ENCODE results near the gene RETREG2.
"Not testable (repeated sequence)": the region's sequence is repeated elsewhere in the genome, so short reads cannot be mapped to it uniquely, and the experiment has no call there.

The RETREG2 gene

GRCh38 chr2:219176818-219177551 is 1.1 kb upstream of the RETREG2 start, which contains the start of gene CNPPD1:
Gene CNPPD1, minus strand, starts transcription at chr2:219176925. Its CDS starts 97 bp downstream, at chr2:219176828.
- Mint-ChIP-seq H3K4me1 (peaks cover 60% of the 10 kb centered on the region), H3K27me3 (no peaks in the 10 kb centered on the region), H3K9me3 (no peaks in the 10 kb centered on the region), H3K27ac (peak within 1 kb of the TSS; percentile 98), H3K36me3 (peaks cover 10% of the 10 kb centered on the region), H3K4me3 (peak within 1 kb of the TSS; percentile 99)

- H3K36me3 Mint-ChIP-seq, result peaks cover 10% of the 10 kb centered on the region
- H3K4me3 Mint-ChIP-seq, result peak overlapping the region; percentile 92
- peak overlapping the region; percentile 95 for H3K27ac Mint-ChIP-seq
- H3K4me1 Mint-ChIP-seq, result peaks cover 72% of the 10 kb centered on the region
- no peaks in the 10 kb centered on the region for H3K27me3 Mint-ChIP-seq
- no peaks in the 10 kb centered on the region for H3K9me3 Mint-ChIP-seq
Measured at GRCh38 chr2:219178377-219179175, 501 bp downstream of the RETREG2 start.

- peak overlapping the region; percentile 95 for H3K27ac Mint-ChIP-seq
- H3K9me3 Mint-ChIP-seq, result no peaks in the 10 kb centered on the region
- H3K36me3 Mint-ChIP-seq, result peaks cover 4% of the 10 kb centered on the region
- H3K4me1 Mint-ChIP-seq, result peaks cover 61% of the 10 kb centered on the region
- H3K4me3 Mint-ChIP-seq, result peak overlapping the region; percentile 92
- H3K27me3 Mint-ChIP-seq, result no peaks in the 10 kb centered on the region
Measured at GRCh38 chr2:219179601-219180465, 1.8 kb downstream of the RETREG2 start.

- H3K4me3 Mint-ChIP-seq, result peak overlapping the region; percentile 23
- no peaks in the 10 kb centered on the region for H3K27me3 Mint-ChIP-seq
- peak overlapping the region; percentile 56 for H3K27ac Mint-ChIP-seq
- H3K4me1 Mint-ChIP-seq, result peaks cover 49% of the 10 kb centered on the region
- H3K9me3 Mint-ChIP-seq, result no peaks in the 10 kb centered on the region
- H3K36me3 Mint-ChIP-seq, result peaks cover 4% of the 10 kb centered on the region
Measured at GRCh38 chr2:219180961-219181360, 2.9 kb downstream of the RETREG2 start.

- peak overlapping the region; percentile 66 for H3K27ac Mint-ChIP-seq
- peaks cover 4% of the 10 kb centered on the region for H3K36me3 Mint-ChIP-seq
- H3K9me3 Mint-ChIP-seq, result no peaks in the 10 kb centered on the region
- peaks cover 48% of the 10 kb centered on the region for H3K4me1 Mint-ChIP-seq
- H3K4me3 Mint-ChIP-seq, result no peak overlapping the region
- no peaks in the 10 kb centered on the region for H3K27me3 Mint-ChIP-seq
Measured at GRCh38 chr2:219181531-219181930, 3.5 kb downstream of the RETREG2 start.

- Mint-ChIP-seq H3K27me3 (no peaks in the 10 kb centered on the region), H3K27ac (no peak overlapping the region), H3K9me3 (no peaks in the 10 kb centered on the region), H3K4me3 (no peak overlapping the region), H3K36me3 (peaks cover 4% of the 10 kb centered on the region), H3K4me1 (peaks cover 53% of the 10 kb centered on the region)
Measured at GRCh38 chr2:219182331-219183150, 4.5 kb downstream of the RETREG2 start.

GRCh38 chr2:219183151-219183772 is 5.2 kb downstream of the RETREG2 start:
- Mint-ChIP-seq H3K27ac (no peak overlapping the region), H3K4me1 (peaks cover 51% of the 10 kb centered on the region), H3K4me3 (no peak overlapping the region), H3K27me3 (no peaks in the 10 kb centered on the region), H3K9me3 (no peaks in the 10 kb centered on the region), H3K36me3 (peaks cover 4% of the 10 kb centered on the region)

- H3K4me3 Mint-ChIP-seq, result no peak overlapping the region
- H3K27ac Mint-ChIP-seq, result no peak overlapping the region
- H3K9me3 Mint-ChIP-seq, result no peaks in the 10 kb centered on the region
- no peaks in the 10 kb centered on the region for H3K27me3 Mint-ChIP-seq
- H3K4me1 Mint-ChIP-seq, result peaks cover 45% of the 10 kb centered on the region
- H3K36me3 Mint-ChIP-seq, result peaks cover 4% of the 10 kb centered on the region
Measured at GRCh38 chr2:219184121-219184520, 6.0 kb downstream of the RETREG2 start.

- peaks cover under 1% of the 10 kb centered on the region for H3K36me3 Mint-ChIP-seq
- H3K27me3 Mint-ChIP-seq, result no peaks in the 10 kb centered on the region
- peaks cover 19% of the 10 kb centered on the region for H3K4me1 Mint-ChIP-seq
- no peak overlapping the region for H3K4me3 Mint-ChIP-seq
- peak overlapping the region; percentile 74 for H3K27ac Mint-ChIP-seq
- H3K9me3 Mint-ChIP-seq, result no peaks in the 10 kb centered on the region
Measured at GRCh38 chr2:219186754-219187456, 8.8 kb downstream of the RETREG2 start.

- peaks cover 11% of the 10 kb centered on the region for H3K4me1 Mint-ChIP-seq
- H3K9me3 Mint-ChIP-seq, result no peaks in the 10 kb centered on the region
- H3K4me3 Mint-ChIP-seq, result no peak overlapping the region
- no peaks in the 10 kb centered on the region for H3K27me3 Mint-ChIP-seq
- H3K27ac Mint-ChIP-seq, result no peak overlapping the region
- no peaks in the 10 kb centered on the region for H3K36me3 Mint-ChIP-seq
Measured at GRCh38 chr2:219197388-219197787, 19.3 kb downstream of the RETREG2 start.

GRCh38 chr2:219198974-219199373 is 20.9 kb downstream of the RETREG2 start:
- no peaks in the 10 kb centered on the region for H3K27me3 Mint-ChIP-seq
- no peak overlapping the region for H3K27ac Mint-ChIP-seq
- no peak overlapping the region for H3K4me3 Mint-ChIP-seq
- no peaks in the 10 kb centered on the region for H3K9me3 Mint-ChIP-seq
- peaks cover 11% of the 10 kb centered on the region for H3K4me1 Mint-ChIP-seq
- no peaks in the 10 kb centered on the region for H3K36me3 Mint-ChIP-seq

GRCh38 chr2:219199470-219200211 is 21.6 kb downstream of the RETREG2 start:
- Mint-ChIP-seq H3K27ac (no peak overlapping the region), H3K4me1 (peaks cover 11% of the 10 kb centered on the region), H3K9me3 (no peaks in the 10 kb centered on the region), H3K4me3 (no peak overlapping the region), H3K27me3 (no peaks in the 10 kb centered on the region), H3K36me3 (no peaks in the 10 kb centered on the region)

GRCh38 chr2:219200502-219201326 is 22.6 kb downstream of the RETREG2 start:
- Mint-ChIP-seq H3K4me3 (peak overlapping the region; percentile 82), H3K4me1 (peaks cover 11% of the 10 kb centered on the region), H3K27ac (peak overlapping the region; percentile 79)
- not testable (repeated sequence) for H3K27me3 Mint-ChIP-seq, H3K36me3 Mint-ChIP-seq, H3K9me3 Mint-ChIP-seq

Data from activated naive CD4-positive, alpha-beta T cell treated with anti-CD3 and anti-CD28 coated beads, Interleukin-2, amount 50 U/mL, for 24 hours (primary cell).